Neural progenitor cell (in vitro differentiated cells): Measurements from ENCODE around the gene OR2T3.
"Not testable (repeated sequence)": the region's sequence is repeated elsewhere in the genome, so short reads cannot be mapped to it uniquely, and the experiment has no call there.

ENCODE experiments used
- CTCF ChIP-seq: fragments of 200-600 bp; sonication (generic); IDR thresholded peaks from 2 replicates; pipeline ENCODE4 v1.5.1; 2017; ENCODE audit warnings: antibody characterized with exemption, mild to moderate bottlenecking
- EZH2 ChIP-seq: fragments of 200-600 bp; sonication (generic); IDR thresholded peaks from 2 replicates; pipeline ENCODE4 v1.6.1; 2017; ENCODE audit warnings: antibody characterized with exemption, mild to moderate bottlenecking, moderate library complexity
- EZH2phosphoT487 ChIP-seq: fragments of 200-600 bp; sonication (generic); IDR thresholded peaks from 2 replicates; pipeline ENCODE4 v1.6.1; 2017; ENCODE audit warnings: antibody characterized with exemption

- not testable (repeated sequence) for TF ChIP-seq CTCF, EZH2phosphoT487, EZH2
Measured at GRCh38 chr1:248453619-248454018, 19.5 kb upstream of the OR2T3 start.
